T-cell (primary cell): Measurements from ENCODE around the gene CCDC40. TPM values are rescaled to one million over a fixed set of nuclear protein-coding genes. Genes with fewer than 3 reads are reported as not detected.

Source experiments
- ATAC-seq, 4 experiments: fragments of 200-7000 bp in 3 of 4; fragments of 150-1000 bp in 1 of 4; cut with Tn5 transposase; replicated peaks in 1 of 4; 1 replicate in 3 of 4; 2 replicates in 1 of 4; pipeline ENCODE4 v1.10.0; 2021; ENCODE audit warnings: moderate library complexity in 3 of 4, mild to moderate bottlenecking in 2 of 4, moderate number of reproducible peaks in 1 of 4
- CTCF ChIA-PET, 2 donors: fragments of 300-600 bp; sonication (Branson Sonifier 250); formaldehyde crosslinking; loops; one replicate each; lab custom pipeline; 2022; ENCODE audit warnings: antibody characterized with exemption in 2 of 2; lab: Charles Lee
- POLR2A ChIA-PET, 2 donors: fragments of 300-600 bp; sonication (Branson Sonifier 250); formaldehyde crosslinking; loops; one replicate each; lab custom pipeline; 2022; ENCODE audit warnings: antibody characterized with exemption in 2 of 2; lab: Charles Lee
- DNase-seq, 35 experiments: peaks; one replicate each; pipeline versions ENCODE4 v3.0.0 to v3.0.0-alpha.2; 2013 to 2023
- H3K27ac ChIP-seq: one replicate; pipeline ENCODE4 v1.5.1; 2013; ENCODE audit warnings: low read length
- H3K27me3 ChIP-seq, 2 experiments: replicated peaks in 1 of 2; 1 replicate in 1 of 2; 2 replicates in 1 of 2; pipeline versions ENCODE4 v1.6.1 to v1.7.0; 2013; ENCODE audit warnings: low read length in 1 of 2, mixed read lengths in 1 of 2; ENCODE audit not compliant: control insufficient read depth in 2 of 2, insufficient read depth in 2 of 2; ENCODE audit errors: extremely low read depth in 1 of 2
- H3K36me3 ChIP-seq, 2 donors: 1 replicate in 1 of 2; 2 replicates in 1 of 2; pipeline versions ENCODE4 v1.6.1 to v1.7.0; 2013; ENCODE audit warnings: low read length in 1 of 2; ENCODE audit not compliant: control insufficient read depth in 2 of 2, insufficient read depth in 1 of 2; ENCODE audit errors: extremely low read depth in 1 of 2
- H3K4me1 ChIP-seq, 2 experiments: 1 replicate in 1 of 2; 2 replicates in 1 of 2; pipeline versions ENCODE4 v1.6.1 to v1.7.0; 2013; ENCODE audit warnings: low read length in 2 of 2, mixed read lengths in 1 of 2; ENCODE audit not compliant: insufficient read depth in 2 of 2, control insufficient read depth in 1 of 2; ENCODE audit errors: extremely low read depth in 1 of 2
- H3K4me3 ChIP-seq, 2 donors: 1 replicate in 1 of 2; 2 replicates in 1 of 2; pipeline versions ENCODE4 v1.5.1 to v1.7.0; 2013; ENCODE audit warnings: mild to moderate bottlenecking in 2 of 2, low read length in 1 of 2, moderate library complexity in 1 of 2; ENCODE audit not compliant: control insufficient read depth in 1 of 2; ENCODE audit errors: extremely low read depth in 1 of 2
- H3K9me3 ChIP-seq: 2 replicates; pipeline ENCODE4 v1.7.0; 2013
- H3K27ac Mint-ChIP-seq, 2 donors: one replicate each; pipeline ENCODE4 v1.8.0; 2020 to 2021; ENCODE audit warnings: mild to moderate bottlenecking in 2 of 2, mixed read lengths in 2 of 2
- H3K27me3 Mint-ChIP-seq, 2 donors: one replicate each; pipeline ENCODE4 v1.8.0; 2021 to 2022; ENCODE audit warnings: mixed read lengths in 2 of 2
- H3K36me3 Mint-ChIP-seq: one replicate; pipeline ENCODE4 v1.8.0; 2021; ENCODE audit warnings: mixed read lengths
- H3K4me1 Mint-ChIP-seq, 3 donors: one replicate each; pipeline ENCODE4 v1.8.0; 2020 to 2022; ENCODE audit warnings: mixed read lengths in 3 of 3, mild to moderate bottlenecking in 1 of 3
- H3K4me3 Mint-ChIP-seq, 3 donors: one replicate each; pipeline ENCODE4 v1.8.0; 2020 to 2022; ENCODE audit warnings: mild to moderate bottlenecking in 3 of 3, mixed read lengths in 3 of 3, moderate library complexity in 3 of 3
- H3K9me3 Mint-ChIP-seq, 3 donors: one replicate each; pipeline ENCODE4 v1.8.0; 2020 to 2022; ENCODE audit warnings: mixed read lengths in 3 of 3
- WGBS: methylation state at CpG from one replicate; pipeline ENCODE4 v1.1.5; 2013; ENCODE audit warnings: missing lambda C conversion rate; ENCODE audit not compliant: insufficient coverage; 5-methylcytosine and 5-hydroxymethylcytosine counted together
- total RNA-seq, 35 experiments: library from RNA in 6 of 35; stranded (reverse) in 6 of 35; fragments of 120-200 nt in 1 of 35; gene quantifications; one replicate each; pipeline versions ENCODE4 v1.2.1 to v1.2.4 and lab custom pipeline; 2013 to 2026

Gene CCDC40
- total RNA-seq, 5 donors from 2014 or later (not counting 1 experiment from before 2014, with no cell fraction given), result 0.70 to 3.1 (median 1.4) TPM

GRCh38 chr17:80110927-80111701 lies 74.7 kb downstream of the CCDC40 start:
- Mint-ChIP-seq H3K27me3 (no peaks in the 10 kb centered on the region), H3K9me3 (peaks cover 0 to 7% (median 0%) of the 10 kb centered on the region in 3 donors), H3K27ac (no peak overlapping the region), H3K36me3 (peaks cover under 1% of the 10 kb centered on the region), H3K4me1 (no peaks in the 10 kb centered on the region), H3K4me3 (no peak overlapping the region)
- DNase-seq (no peak), ATAC-seq (no peak)
- peaks cover 0 to 6% of the 10 kb centered on the region in 2 donors for H3K36me3 ChIP-seq
- H3K4me1 ChIP-seq, result no peaks in the 10 kb centered on the region
- no peak overlapping the region for H3K4me3 ChIP-seq
- CTCF ChIA-PET, result no interaction called here
- POLR2A ChIA-PET, result no interaction called here
- H3K27ac ChIP-seq, result no peak overlapping the region
- 95% methylated on average over 16 of the region's 21 CpGs for WGBS
- H3K9me3 ChIP-seq, result no peaks in the 10 kb centered on the region
- no peaks in the 10 kb centered on the region for H3K27me3 ChIP-seq

GRCh38 chr17:80111702-80112470 lies 75.4 kb downstream of the CCDC40 start:
- H3K27ac Mint-ChIP-seq, result no peak overlapping the region
- H3K4me3 ChIP-seq, result no peak overlapping the region
- WGBS, result 81% methylated on average over 21 of the region's 26 CpGs
- no peaks in the 10 kb centered on the region for H3K27me3 ChIP-seq
- H3K4me3 Mint-ChIP-seq, result no peak overlapping the region
- ATAC-seq (no peak), DNase-seq (no peak)
- H3K4me1 Mint-ChIP-seq, result no peaks in the 10 kb centered on the region
- ChIA-PET POLR2A (no interaction called here), CTCF (no interaction called here)
- no peaks in the 10 kb centered on the region for H3K4me1 ChIP-seq
- H3K36me3 Mint-ChIP-seq, result no peaks in the 10 kb centered on the region
- peaks cover 0 to 6% of the 10 kb centered on the region in 2 donors for H3K36me3 ChIP-seq
- no peak overlapping the region for H3K27ac ChIP-seq
- H3K9me3 ChIP-seq, result no peaks in the 10 kb centered on the region
- H3K27me3 Mint-ChIP-seq, result no peaks in the 10 kb centered on the region
- peaks cover 0 to 7% (median 0%) of the 10 kb centered on the region in 3 donors for H3K9me3 Mint-ChIP-seq

GRCh38 chr17:80112471-80113032 lies 76.1 kb downstream of the CCDC40 start:
- Histone ChIP-seq H3K4me3 (no peak overlapping the region), H3K9me3 (no peaks in the 10 kb centered on the region), H3K36me3 (peaks cover 0 to 6% of the 10 kb centered on the region in 2 donors), H3K4me1 (no peaks in the 10 kb centered on the region), H3K27me3 (no peaks in the 10 kb centered on the region), H3K27ac (no peak overlapping the region)
- Mint-ChIP-seq H3K9me3 (peaks cover 0 to 7% (median 0%) of the 10 kb centered on the region in 3 donors), H3K4me1 (no peaks in the 10 kb centered on the region), H3K27ac (no peak overlapping the region), H3K36me3 (no peaks in the 10 kb centered on the region), H3K27me3 (no peaks in the 10 kb centered on the region), H3K4me3 (no peak overlapping the region)
- WGBS, result 91% methylated on average over 18 of the region's 24 CpGs
- ChIA-PET CTCF (no interaction called here), POLR2A (no interaction called here)
- ATAC-seq (no peak), DNase-seq (no peak)

- no peaks in the 10 kb centered on the region for H3K36me3 Mint-ChIP-seq
- no peaks in the 10 kb centered on the region for H3K4me1 Mint-ChIP-seq
- Histone ChIP-seq H3K36me3 (peaks cover 0 to 6% of the 10 kb centered on the region in 2 donors), H3K9me3 (no peaks in the 10 kb centered on the region), H3K4me1 (no peaks in the 10 kb centered on the region), H3K4me3 (no peak overlapping the region), H3K27me3 (no peaks in the 10 kb centered on the region), H3K27ac (no peak overlapping the region)
- H3K27me3 Mint-ChIP-seq, result no peaks in the 10 kb centered on the region
- WGBS, result 93% methylated on average over 13 of the region's 20 CpGs
- DNase-seq, result no peak
- H3K4me3 Mint-ChIP-seq, result no peak overlapping the region
- no peak overlapping the region for H3K27ac Mint-ChIP-seq
- peaks cover 0 to 7% (median 0%) of the 10 kb centered on the region in 3 donors for H3K9me3 Mint-ChIP-seq
- POLR2A ChIA-PET, result no interaction called here
- ATAC-seq, result no peak
- CTCF ChIA-PET, result no interaction called here
Measured at GRCh38 chr17:80113033-80113484, 76.6 kb downstream of the CCDC40 start.

GRCh38 chr17:80114758-80115157 lies 78.3 kb downstream of the CCDC40 start:
- H3K27me3 ChIP-seq, result no peaks in the 10 kb centered on the region
- Mint-ChIP-seq H3K9me3 (peaks cover 0 to 7% (median 0%) of the 10 kb centered on the region in 3 donors), H3K4me3 (no peak overlapping the region), H3K36me3 (no peaks in the 10 kb centered on the region), H3K4me1 (no peaks in the 10 kb centered on the region), H3K27me3 (no peaks in the 10 kb centered on the region), H3K27ac (no peak overlapping the region)
- no peaks in the 10 kb centered on the region for H3K9me3 ChIP-seq
- ChIA-PET POLR2A (no interaction called here), CTCF (no interaction called here)
- peaks cover 0 to 8% of the 10 kb centered on the region in 2 donors for H3K36me3 ChIP-seq
- DNase-seq, result no peak
- no peak overlapping the region for H3K27ac ChIP-seq
- ATAC-seq, result no peak
- no peaks in the 10 kb centered on the region for H3K4me1 ChIP-seq
- no CpG with 5 or more reads among the region's 7 CpGs for WGBS
- no peak overlapping the region for H3K4me3 ChIP-seq

GRCh38 chr17:80115159-80115558 lies 78.7 kb downstream of the CCDC40 start:
- 73% methylated on average over 8 of the region's 8 CpGs for WGBS
- H3K4me1 ChIP-seq, result no peaks in the 10 kb centered on the region
- Mint-ChIP-seq H3K4me3 (no peak overlapping the region), H3K27me3 (no peaks in the 10 kb centered on the region), H3K9me3 (peaks cover 0 to 7% (median 0%) of the 10 kb centered on the region in 3 donors), H3K36me3 (no peaks in the 10 kb centered on the region), H3K27ac (no peak overlapping the region), H3K4me1 (no peaks in the 10 kb centered on the region)
- no peak for ATAC-seq
- no peak for DNase-seq
- no peak overlapping the region for H3K27ac ChIP-seq
- H3K36me3 ChIP-seq, result peaks cover 0 to 8% of the 10 kb centered on the region in 2 donors
- H3K9me3 ChIP-seq, result no peaks in the 10 kb centered on the region
- CTCF ChIA-PET, result no interaction called here
- POLR2A ChIA-PET, result interaction anchor here (0.5 to 0.6 kb wide), 2 partner anchors 71 to 1508 kb away, joined by 3 to 4 read pairs; no protein-coding TSS in a partner anchor
- H3K4me3 ChIP-seq, result no peak overlapping the region
- H3K27me3 ChIP-seq, result no peaks in the 10 kb centered on the region
